SU-DHL-6 (cell line): ENCODE results near the gene RNU1-3.
"Not testable (repeated sequence)": the region's sequence is repeated elsewhere in the genome, so short reads cannot be mapped to it uniquely, and the experiment has no call there.

ENCODE experiments used
- EZH2phosphoT487 ChIP-seq: fragments of 200-600 bp; sonication (generic), shearing (Covaris generic); conservative IDR thresholded peaks from 2 replicates; pipeline ENCODE4 v1.6.1; 2018; ENCODE audit warnings: mild to moderate bottlenecking, antibody characterized with exemption, low read length, moderate library complexity, mixed read lengths
- TF ChIP-seq, protein P1 (sequence below): fragments of 200-600 bp; sonication (generic); IDR thresholded peaks from one replicate; pipeline ENCODE4 v1.5.1; 2017; ENCODE audit warnings: antibody characterized with exemption, mild to moderate bottlenecking, low read length, moderate library complexity; ENCODE audit not compliant: insufficient read depth, poor library complexity, severe bottlenecking

DNA sequence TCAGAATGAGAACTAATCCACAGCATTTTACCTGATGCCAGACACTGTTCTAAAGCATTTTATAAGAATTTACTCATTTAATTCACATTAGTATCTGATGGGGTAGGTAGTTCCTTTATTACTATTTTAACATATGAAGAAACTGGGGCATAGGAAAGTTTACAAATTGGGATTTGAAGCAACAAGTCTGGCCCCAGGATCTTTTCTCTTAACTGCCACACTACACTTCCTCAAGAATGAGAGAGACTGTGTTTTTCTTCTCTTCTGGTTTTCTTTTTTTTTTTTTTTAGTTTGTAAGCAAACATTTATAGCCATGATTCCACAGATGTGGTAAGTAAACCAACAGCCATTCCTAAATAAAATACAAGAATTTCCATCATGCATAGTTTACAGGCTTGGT is 16.1 kb upstream of the RNU1-3 start:
- TF ChIP-seq, protein P1, sequence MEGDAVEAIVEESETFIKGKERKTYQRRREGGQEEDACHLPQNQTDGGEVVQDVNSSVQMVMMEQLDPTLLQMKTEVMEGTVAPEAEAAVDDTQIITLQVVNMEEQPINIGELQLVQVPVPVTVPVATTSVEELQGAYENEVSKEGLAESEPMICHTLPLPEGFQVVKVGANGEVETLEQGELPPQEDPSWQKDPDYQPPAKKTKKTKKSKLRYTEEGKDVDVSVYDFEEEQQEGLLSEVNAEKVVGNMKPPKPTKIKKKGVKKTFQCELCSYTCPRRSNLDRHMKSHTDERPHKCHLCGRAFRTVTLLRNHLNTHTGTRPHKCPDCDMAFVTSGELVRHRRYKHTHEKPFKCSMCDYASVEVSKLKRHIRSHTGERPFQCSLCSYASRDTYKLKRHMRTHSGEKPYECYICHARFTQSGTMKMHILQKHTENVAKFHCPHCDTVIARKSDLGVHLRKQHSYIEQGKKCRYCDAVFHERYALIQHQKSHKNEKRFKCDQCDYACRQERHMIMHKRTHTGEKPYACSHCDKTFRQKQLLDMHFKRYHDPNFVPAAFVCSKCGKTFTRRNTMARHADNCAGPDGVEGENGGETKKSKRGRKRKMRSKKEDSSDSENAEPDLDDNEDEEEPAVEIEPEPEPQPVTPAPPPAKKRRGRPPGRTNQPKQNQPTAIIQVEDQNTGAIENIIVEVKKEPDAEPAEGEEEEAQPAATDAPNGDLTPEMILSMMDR = not testable (repeated sequence)
- not testable (repeated sequence) for TF ChIP-seq EZH2phosphoT487
